PC-9 (cell line): Measurements from ENCODE around the gene DOCK7. TPM values are rescaled to one million over a fixed set of nuclear protein-coding genes. Genes with fewer than 3 reads are reported as not detected.

Source experiments
- BruUV-seq: library from RNA; stranded (reverse); fragments of 400-500 nt; replicated peaks from 2 replicates; lab custom pipeline; 2021; lab: Mats Ljungman, UMichigan
- CTCF ChIA-PET: fragments of 300-600 bp; sonication (Branson Sonifier 250); formaldehyde crosslinking; loops from one replicate; lab custom pipeline; 2022; ENCODE audit warnings: antibody characterized with exemption; lab: Charles Lee
- POLR2A ChIA-PET: fragments of 300-600 bp; sonication (Branson Sonifier 250); formaldehyde crosslinking; loops from one replicate; lab custom pipeline; 2022; ENCODE audit warnings: antibody characterized with exemption; ENCODE audit not compliant: unreplicated experiment; lab: Charles Lee
- DNase-seq, 2 experiments: peaks; one replicate each; pipeline versions ENCODE4 v3.0.0 to v3.0.0-alpha.2; 2015 to 2022; ENCODE audit warnings: mixed read lengths in 1 of 2
- H2AFZ ChIP-seq: fragments of 200-600 bp; sonication (generic); 2 replicates; pipeline ENCODE4 v1.8.1; 2017; ENCODE audit warnings: antibody characterized with exemption
- H3F3A ChIP-seq: fragments of 200-600 bp; sonication (generic); 2 replicates; pipeline ENCODE4 v1.8.1; 2017; ENCODE audit warnings: antibody characterized with exemption, mild to moderate bottlenecking, low read depth; ENCODE audit not compliant: insufficient read depth
- H3K27ac ChIP-seq: fragments of 200-600 bp; sonication (generic); 2 replicates; pipeline ENCODE4 v1.6.1; 2016; ENCODE audit warnings: mixed run types
- H3K27me3 ChIP-seq: fragments of 200-600 bp; sonication (generic); 2 replicates; pipeline ENCODE4 v1.6.1; 2016; ENCODE audit warnings: low read depth, mixed run types; ENCODE audit not compliant: insufficient read depth
- H3K36me3 ChIP-seq: fragments of 200-600 bp; sonication (generic); 2 replicates; pipeline ENCODE4 v1.6.1; 2016; ENCODE audit warnings: low read depth, mixed run types
- H3K4me1 ChIP-seq: fragments of 200-600 bp; sonication (generic); replicated peaks from 2 replicates; pipeline ENCODE4 v1.6.1; 2016; ENCODE audit warnings: mixed run types; ENCODE audit not compliant: insufficient read depth
- H3K4me2 ChIP-seq: fragments of 200-600 bp; sonication (generic); 2 replicates; pipeline ENCODE4 v1.6.1; 2017; ENCODE audit warnings: mixed run types
- H3K4me3 ChIP-seq: fragments of 200-600 bp; sonication (generic); 2 replicates; pipeline ENCODE4 v1.6.1; 2016; ENCODE audit warnings: mixed run types
- H3K79me2 ChIP-seq: fragments of 200-600 bp; sonication (generic); 2 replicates; pipeline ENCODE4 v1.6.1; 2017; ENCODE audit warnings: low read depth, mixed run types
- H3K9me2 ChIP-seq: fragments of 200-600 bp; sonication (generic); 2 replicates; pipeline ENCODE4 v1.8.1; 2017; ENCODE audit warnings: mild to moderate bottlenecking; ENCODE audit not compliant: insufficient read depth
- H3K9me3 ChIP-seq: fragments of 200-600 bp; sonication (generic); 2 replicates; pipeline ENCODE4 v1.8.1; 2016; ENCODE audit warnings: low read depth; ENCODE audit not compliant: insufficient read depth
- H4K20me1 ChIP-seq: fragments of 200-600 bp; sonication (generic); 2 replicates; pipeline ENCODE4 v1.8.1; 2017; ENCODE audit not compliant: insufficient read depth
- CTCF ChIP-seq: fragments of 200-600 bp; sonication (generic); conservative IDR thresholded peaks from 2 replicates; pipeline ENCODE4 v1.6.1; 2017; ENCODE audit warnings: mixed run types, antibody characterized with exemption, mild to moderate bottlenecking, moderate library complexity
- EZH2 ChIP-seq: fragments of 200-600 bp; sonication (generic); IDR thresholded peaks from 2 replicates; pipeline ENCODE4 v1.8.0; 2017; ENCODE audit warnings: antibody characterized with exemption, low read depth
- intact Hi-C: fragments of 100-400 bp; cut with micrococcal nuclease; formaldehyde crosslinking; loops from one replicate; pipeline ENCODE4 v1.10.0; 2022; ENCODE audit not compliant: unreplicated experiment
- total RNA-seq: library from RNA; stranded (reverse); gene quantifications from 2 replicates; pipeline ENCODE4 v1.2.3, GENCODE V29; 2021

The DOCK7 gene
- total RNA-seq, 1 experiment from 2014 or later, result 34.0 TPM

- Histone ChIP-seq H3K4me3 (no peak overlapping the region), H3K9me2 (no peaks in the 10 kb centered on the region), H3F3A (no peaks in the 10 kb centered on the region), H3K27ac (no peak overlapping the region), H3K79me2 (no peaks in the 10 kb centered on the region), H3K4me1 (no peaks in the 10 kb centered on the region), H3K4me2 (no peak overlapping the region), H3K36me3 (peaks cover 8% of the 10 kb centered on the region; the same call in 1 of the 2 replicates), H4K20me1 (no peaks in the 10 kb centered on the region), H2AFZ (no peak overlapping the region), H3K9me3 (no peaks in the 10 kb centered on the region), H3K27me3 (no peaks in the 10 kb centered on the region)
- intact Hi-C loops, result no loop called here
- CTCF ChIA-PET, result no interaction called here
- TF ChIP-seq CTCF, result no peak
- no peak for TF ChIP-seq EZH2
- no TSS peak for BruUV-seq
- no peak for DNase-seq
- POLR2A ChIA-PET, result no interaction called here
Measured at GRCh38 chr1:62476525-62477219, 211.5 kb downstream of the DOCK7 start.

GRCh38 chr1:62467092-62467491 lies 221.1 kb downstream of the DOCK7 start:
- no peaks in the 10 kb centered on the region for H4K20me1 ChIP-seq
- BruUV-seq, result no TSS peak
- H3F3A ChIP-seq, result no peaks in the 10 kb centered on the region
- intact Hi-C loops, result no loop called here
- H3K27me3 ChIP-seq, result no peaks in the 10 kb centered on the region
- H3K4me2 ChIP-seq, result no peak overlapping the region
- ChIA-PET CTCF (no interaction called here), POLR2A (no interaction called here)
- no peaks in the 10 kb centered on the region for H3K4me1 ChIP-seq
- H3K36me3 ChIP-seq, result peaks cover 3% of the 10 kb centered on the region; the same call in 1 of the 2 replicates
- no peak for DNase-seq
- H2AFZ ChIP-seq, result no peak overlapping the region
- H3K9me2 ChIP-seq, result no peaks in the 10 kb centered on the region
- H3K27ac ChIP-seq, result no peak overlapping the region
- H3K79me2 ChIP-seq, result no peaks in the 10 kb centered on the region
- no peak overlapping the region for H3K4me3 ChIP-seq
- no peaks in the 10 kb centered on the region for H3K9me3 ChIP-seq
- TF ChIP-seq EZH2 (no peak), CTCF (no peak)

GRCh38 chr1:62462370-62462769 lies 225.8 kb downstream of the DOCK7 start:
- no peak for DNase-seq
- intact Hi-C loops, result no loop called here
- no peaks in the 10 kb centered on the region for H3K9me3 ChIP-seq
- H2AFZ ChIP-seq, result no peak overlapping the region
- no peak overlapping the region for H3K4me3 ChIP-seq
- no peaks in the 10 kb centered on the region for H4K20me1 ChIP-seq
- H3K36me3 ChIP-seq, result peaks cover 3% of the 10 kb centered on the region; the same call in 1 of the 2 replicates
- no peak overlapping the region for H3K27ac ChIP-seq
- no peaks in the 10 kb centered on the region for H3K4me1 ChIP-seq
- ChIA-PET CTCF (no interaction called here), POLR2A (no interaction called here)
- H3K79me2 ChIP-seq, result no peaks in the 10 kb centered on the region
- no peak overlapping the region for H3K4me2 ChIP-seq
- H3K27me3 ChIP-seq, result no peaks in the 10 kb centered on the region
- no peak for TF ChIP-seq EZH2
- no peak for TF ChIP-seq CTCF
- peaks cover 14% of the 10 kb centered on the region; the same call in 1 of the 2 replicates for H3F3A ChIP-seq
- no TSS peak for BruUV-seq
- H3K9me2 ChIP-seq, result no peaks in the 10 kb centered on the region
